SK-N-SH treated with all-trans-retinoic acid at 6 μM for 48 hours (cell line): ENCODE measurements around the gene TMEFF2.

Source experiments
- ATAC-seq: fragments of 200-7000 bp; cut with Tn5 transposase; 3 replicates; pipeline ENCODE4 v1.9.1; 2020; ENCODE audit warnings: mild to moderate bottlenecking, moderate library complexity
- ARNTL ChIP-seq: fragments of 450-650 bp; formaldehyde crosslinking; IDR thresholded peaks from 2 replicates; pipeline ENCODE4 v1.5.0; 2020; ENCODE audit warnings: low read depth, mild to moderate bottlenecking, moderate library complexity, borderline replicate concordance
- BACH2 ChIP-seq: fragments of 250-450 bp; sonication (Bioruptor Pico); IDR thresholded peaks from 2 replicates; pipeline ENCODE4 v1.9.0; 2021; ENCODE audit warnings: mild to moderate bottlenecking, borderline replicate concordance
- CSDC2 ChIP-seq: fragments of 250-450 bp; sonication (Bioruptor Pico); IDR thresholded peaks from 2 replicates; pipeline ENCODE4 v1.5.0; 2020; ENCODE audit warnings: mild to moderate bottlenecking, moderate library complexity
- ESRRG ChIP-seq: fragments of 250-450 bp; sonication (Bioruptor Pico); IDR thresholded peaks from 2 replicates; pipeline ENCODE4 v1.6.1; 2021; ENCODE audit warnings: mild to moderate bottlenecking
- GLIS3 ChIP-seq: fragments of 250-450 bp; sonication (Bioruptor Pico); IDR thresholded peaks from 2 replicates; pipeline ENCODE4 v1.5.0; 2020; ENCODE audit warnings: mild to moderate bottlenecking, moderate library complexity
- ISL1 ChIP-seq: fragments of 250-450 bp; sonication (Bioruptor Pico); IDR thresholded peaks from 2 replicates; pipeline ENCODE4 v2.1.2; 2022; ENCODE audit warnings: mild to moderate bottlenecking, moderate library complexity
- PPARA ChIP-seq: fragments of 250-450 bp; sonication (Bioruptor Pico); IDR thresholded peaks from 2 replicates; pipeline ENCODE4 v1.5.0; 2020; ENCODE audit warnings: mild to moderate bottlenecking, borderline replicate concordance
- SNAI2 ChIP-seq: fragments of 250-450 bp; sonication (Bioruptor Pico); IDR thresholded peaks from 2 replicates; pipeline ENCODE4 v1.5.0; 2020; ENCODE audit warnings: mild to moderate bottlenecking, moderate library complexity
- TCF4 ChIP-seq: fragments of 250-450 bp; sonication (Bioruptor Pico); IDR thresholded peaks from 2 replicates; pipeline ENCODE4 v1.8.0; 2021; ENCODE audit warnings: mild to moderate bottlenecking, moderate library complexity, borderline replicate concordance
- ZC3H10 ChIP-seq: fragments of 250-450 bp; sonication (Bioruptor Pico); IDR thresholded peaks from 2 replicates; pipeline ENCODE4 v1.5.1; 2021; ENCODE audit warnings: mild to moderate bottlenecking, moderate library complexity
- ZFP3 ChIP-seq: fragments of 250-450 bp; sonication (Bioruptor Pico); IDR thresholded peaks from 2 replicates; pipeline ENCODE4 v1.5.0; 2020; ENCODE audit warnings: mild to moderate bottlenecking, moderate library complexity
- ZFP30 ChIP-seq: fragments of 450-650 bp; formaldehyde crosslinking; IDR thresholded peaks from 2 replicates; pipeline ENCODE4 v1.5.0; 2022; ENCODE audit warnings: mild to moderate bottlenecking, moderate library complexity
- ZNF565 ChIP-seq: fragments of 450-650 bp; formaldehyde crosslinking; conservative IDR thresholded peaks from 2 replicates; pipeline ENCODE4 v1.5.0; 2020; ENCODE audit warnings: low read depth, mild to moderate bottlenecking, moderate library complexity
- ZNF70 ChIP-seq: fragments of 450-650 bp; formaldehyde crosslinking; IDR thresholded peaks from 2 replicates; pipeline ENCODE4 v1.5.0; 2020; ENCODE audit warnings: mild to moderate bottlenecking, moderate library complexity
- ZNF8 ChIP-seq: fragments of 450-650 bp; formaldehyde crosslinking; IDR thresholded peaks from 2 replicates; pipeline ENCODE4 v1.5.0; 2020; ENCODE audit warnings: mild to moderate bottlenecking, moderate library complexity
- TF ChIP-seq, protein P1 (sequence below): fragments of 250-450 bp; sonication (Bioruptor Pico); IDR thresholded peaks from 2 replicates; pipeline ENCODE4 v1.5.0; 2020; ENCODE audit warnings: mild to moderate bottlenecking, moderate library complexity
- TF ChIP-seq, protein P2 (sequence below): fragments of 250-450 bp; sonication (Bioruptor Pico); IDR thresholded peaks from 2 replicates; pipeline ENCODE4 v1.5.1; 2021; ENCODE audit warnings: mild to moderate bottlenecking, moderate library complexity
- TF ChIP-seq, protein P3 (sequence below): fragments of 250-450 bp; sonication (Bioruptor Pico); IDR thresholded peaks from 2 replicates; pipeline ENCODE4 v1.8.0; 2020; ENCODE audit warnings: mild to moderate bottlenecking, moderate library complexity, borderline replicate concordance
- TF ChIP-seq, protein P4 (sequence below): fragments of 250-450 bp; sonication (Bioruptor Pico); IDR thresholded peaks from 2 replicates; pipeline ENCODE4 v1.5.1; 2020; ENCODE audit warnings: low read depth, mild to moderate bottlenecking, moderate library complexity
- TF ChIP-seq, protein P5 (sequence below): fragments of 250-450 bp; sonication (Bioruptor Pico); IDR thresholded peaks from 2 replicates; pipeline ENCODE4 v1.8.0; 2021; ENCODE audit warnings: low read depth, mild to moderate bottlenecking, moderate library complexity, borderline replicate concordance

TMEFF2 gene

DNA sequence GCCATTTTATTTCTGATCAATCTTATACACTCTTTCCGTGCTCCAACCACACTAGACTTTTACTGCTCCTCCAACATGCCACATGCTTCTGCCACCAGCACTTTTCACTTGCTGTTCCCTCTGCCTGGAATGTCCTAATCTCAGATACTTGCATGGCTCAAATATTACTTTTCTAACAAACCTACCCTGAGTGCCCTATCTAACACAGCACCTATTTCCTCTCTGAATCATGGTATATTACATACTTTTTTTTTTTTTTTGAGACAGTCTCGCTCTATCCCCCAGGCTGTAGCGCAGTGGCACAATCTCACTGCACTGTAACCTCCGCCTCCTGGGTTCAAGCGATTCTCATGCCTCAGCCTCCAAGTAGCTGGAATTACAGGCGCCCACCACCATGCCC lies 181.5 kb downstream of the TMEFF2 start:
- TF ChIP-seq ZNF565 (CRISPR knock-in tag) (no peak), ZFP30 (CRISPR knock-in tag) (no peak), SNAI2 (no peak), ZNF8 (no peak)
- TF ChIP-seq, protein P1, sequence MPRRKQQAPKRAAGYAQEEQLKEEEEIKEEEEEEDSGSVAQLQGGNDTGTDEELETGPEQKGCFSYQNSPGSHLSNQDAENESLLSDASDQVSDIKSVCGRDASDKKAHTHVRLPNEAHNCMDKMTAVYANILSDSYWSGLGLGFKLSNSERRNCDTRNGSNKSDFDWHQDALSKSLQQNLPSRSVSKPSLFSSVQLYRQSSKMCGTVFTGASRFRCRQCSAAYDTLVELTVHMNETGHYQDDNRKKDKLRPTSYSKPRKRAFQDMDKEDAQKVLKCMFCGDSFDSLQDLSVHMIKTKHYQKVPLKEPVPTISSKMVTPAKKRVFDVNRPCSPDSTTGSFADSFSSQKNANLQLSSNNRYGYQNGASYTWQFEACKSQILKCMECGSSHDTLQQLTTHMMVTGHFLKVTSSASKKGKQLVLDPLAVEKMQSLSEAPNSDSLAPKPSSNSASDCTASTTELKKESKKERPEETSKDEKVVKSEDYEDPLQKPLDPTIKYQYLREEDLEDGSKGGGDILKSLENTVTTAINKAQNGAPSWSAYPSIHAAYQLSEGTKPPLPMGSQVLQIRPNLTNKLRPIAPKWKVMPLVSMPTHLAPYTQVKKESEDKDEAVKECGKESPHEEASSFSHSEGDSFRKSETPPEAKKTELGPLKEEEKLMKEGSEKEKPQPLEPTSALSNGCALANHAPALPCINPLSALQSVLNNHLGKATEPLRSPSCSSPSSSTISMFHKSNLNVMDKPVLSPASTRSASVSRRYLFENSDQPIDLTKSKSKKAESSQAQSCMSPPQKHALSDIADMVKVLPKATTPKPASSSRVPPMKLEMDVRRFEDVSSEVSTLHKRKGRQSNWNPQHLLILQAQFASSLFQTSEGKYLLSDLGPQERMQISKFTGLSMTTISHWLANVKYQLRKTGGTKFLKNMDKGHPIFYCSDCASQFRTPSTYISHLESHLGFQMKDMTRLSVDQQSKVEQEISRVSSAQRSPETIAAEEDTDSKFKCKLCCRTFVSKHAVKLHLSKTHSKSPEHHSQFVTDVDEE: no peak
- no peak for ATAC-seq

DNA sequence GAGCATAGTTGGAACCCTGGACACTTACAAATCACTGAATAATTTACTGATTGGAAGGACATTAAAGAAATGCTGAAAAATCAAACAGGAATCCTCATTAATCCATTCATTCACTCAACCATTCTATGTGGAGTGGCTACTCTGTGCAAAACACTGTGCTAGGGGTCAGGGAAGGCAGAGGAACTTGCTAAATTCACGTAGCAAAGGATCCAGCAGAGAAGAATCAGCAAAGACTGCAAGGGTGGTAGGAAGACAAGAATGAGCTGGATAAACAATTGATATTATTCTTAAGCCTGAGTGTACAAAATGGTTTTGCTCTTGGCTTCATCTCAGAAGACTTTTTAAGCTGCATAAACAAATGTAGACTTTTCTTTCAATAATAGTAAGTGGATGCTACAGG lies 183.5 kb downstream of the TMEFF2 start:
- no peak for ATAC-seq

DNA sequence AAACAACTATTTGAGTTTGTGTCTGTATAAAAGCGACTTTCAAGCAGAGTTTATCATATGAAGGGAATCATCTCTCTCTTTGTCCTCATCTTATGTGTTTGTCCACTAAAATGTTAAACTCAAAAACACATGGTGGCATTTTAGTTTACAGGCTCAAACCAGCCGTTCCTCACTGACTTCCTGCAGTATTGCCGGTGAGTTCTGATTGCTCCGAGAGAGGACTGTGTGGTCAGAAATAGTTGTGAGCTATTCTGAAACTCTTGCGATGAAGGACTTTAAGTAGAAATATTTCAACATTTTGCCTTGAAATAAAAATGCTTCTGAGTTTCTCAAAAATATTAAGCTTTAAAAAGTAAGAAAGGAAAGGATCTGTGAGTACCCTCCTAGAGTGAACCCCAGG lies 184.7 kb downstream of the TMEFF2 start:
- ATAC-seq: no peak
- TF ChIP-seq ESRRG (CRISPR knock-in tag): no peak
- no peak for TF ChIP-seq PPARA (CRISPR knock-in tag)
- TF ChIP-seq, protein P1: no peak
- TF ChIP-seq TCF4 (CRISPR knock-in tag): no peak
- TF ChIP-seq ZC3H10: no peak
- TF ChIP-seq ZFP30 (CRISPR knock-in tag): no peak
- TF ChIP-seq, protein P2, sequence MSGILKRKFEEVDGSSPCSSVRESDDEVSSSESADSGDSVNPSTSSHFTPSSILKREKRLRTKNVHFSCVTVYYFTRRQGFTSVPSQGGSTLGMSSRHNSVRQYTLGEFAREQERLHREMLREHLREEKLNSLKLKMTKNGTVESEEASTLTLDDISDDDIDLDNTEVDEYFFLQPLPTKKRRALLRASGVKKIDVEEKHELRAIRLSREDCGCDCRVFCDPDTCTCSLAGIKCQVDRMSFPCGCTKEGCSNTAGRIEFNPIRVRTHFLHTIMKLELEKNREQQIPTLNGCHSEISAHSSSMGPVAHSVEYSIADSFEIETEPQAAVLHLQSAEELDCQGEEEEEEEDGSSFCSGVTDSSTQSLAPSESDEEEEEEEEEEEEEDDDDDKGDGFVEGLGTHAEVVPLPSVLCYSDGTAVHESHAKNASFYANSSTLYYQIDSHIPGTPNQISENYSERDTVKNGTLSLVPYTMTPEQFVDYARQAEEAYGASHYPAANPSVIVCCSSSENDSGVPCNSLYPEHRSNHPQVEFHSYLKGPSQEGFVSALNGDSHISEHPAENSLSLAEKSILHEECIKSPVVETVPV (CRISPR knock-in tag): no peak
- no peak for TF ChIP-seq ISL1
- TF ChIP-seq SNAI2: no peak
- no peak for TF ChIP-seq ZNF70 (CRISPR knock-in tag)
- TF ChIP-seq, protein P3, sequence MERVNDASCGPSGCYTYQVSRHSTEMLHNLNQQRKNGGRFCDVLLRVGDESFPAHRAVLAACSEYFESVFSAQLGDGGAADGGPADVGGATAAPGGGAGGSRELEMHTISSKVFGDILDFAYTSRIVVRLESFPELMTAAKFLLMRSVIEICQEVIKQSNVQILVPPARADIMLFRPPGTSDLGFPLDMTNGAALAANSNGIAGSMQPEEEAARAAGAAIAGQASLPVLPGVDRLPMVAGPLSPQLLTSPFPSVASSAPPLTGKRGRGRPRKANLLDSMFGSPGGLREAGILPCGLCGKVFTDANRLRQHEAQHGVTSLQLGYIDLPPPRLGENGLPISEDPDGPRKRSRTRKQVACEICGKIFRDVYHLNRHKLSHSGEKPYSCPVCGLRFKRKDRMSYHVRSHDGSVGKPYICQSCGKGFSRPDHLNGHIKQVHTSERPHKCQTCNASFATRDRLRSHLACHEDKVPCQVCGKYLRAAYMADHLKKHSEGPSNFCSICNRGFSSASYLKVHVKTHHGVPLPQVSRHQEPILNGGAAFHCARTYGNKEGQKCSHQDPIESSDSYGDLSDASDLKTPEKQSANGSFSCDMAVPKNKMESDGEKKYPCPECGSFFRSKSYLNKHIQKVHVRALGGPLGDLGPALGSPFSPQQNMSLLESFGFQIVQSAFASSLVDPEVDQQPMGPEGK (CRISPR knock-in tag): no peak
- TF ChIP-seq, protein P4, sequence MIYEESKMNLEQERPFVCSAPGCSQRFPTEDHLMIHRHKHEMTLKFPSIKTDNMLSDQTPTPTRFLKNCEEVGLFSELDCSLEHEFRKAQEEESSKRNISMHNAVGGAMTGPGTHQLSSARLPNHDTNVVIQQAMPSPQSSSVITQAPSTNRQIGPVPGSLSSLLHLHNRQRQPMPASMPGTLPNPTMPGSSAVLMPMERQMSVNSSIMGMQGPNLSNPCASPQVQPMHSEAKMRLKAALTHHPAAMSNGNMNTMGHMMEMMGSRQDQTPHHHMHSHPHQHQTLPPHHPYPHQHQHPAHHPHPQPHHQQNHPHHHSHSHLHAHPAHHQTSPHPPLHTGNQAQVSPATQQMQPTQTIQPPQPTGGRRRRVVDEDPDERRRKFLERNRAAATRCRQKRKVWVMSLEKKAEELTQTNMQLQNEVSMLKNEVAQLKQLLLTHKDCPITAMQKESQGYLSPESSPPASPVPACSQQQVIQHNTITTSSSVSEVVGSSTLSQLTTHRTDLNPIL (CRISPR knock-in tag): no peak

More for the DNA sequence above, 183.5 kb downstream of the TMEFF2 start:
- no peak for TF ChIP-seq PPARA (CRISPR knock-in tag)
- TF ChIP-seq, protein P4 (CRISPR knock-in tag): no peak
- no peak for TF ChIP-seq CSDC2 (CRISPR knock-in tag)
- TF ChIP-seq GLIS3: no peak
- no peak for TF ChIP-seq ARNTL
- no peak for TF ChIP-seq ZFP3 (CRISPR knock-in tag)
- no peak for TF ChIP-seq ZNF8
- no peak for TF ChIP-seq SNAI2
- no peak for TF ChIP-seq TCF4 (CRISPR knock-in tag)
- TF ChIP-seq ISL1: no peak
- TF ChIP-seq, protein P2 (CRISPR knock-in tag): no peak
- no peak for TF ChIP-seq ESRRG (CRISPR knock-in tag)
- no peak for TF ChIP-seq BACH2 (CRISPR knock-in tag)
- no peak for TF ChIP-seq ZNF565 (CRISPR knock-in tag)
- TF ChIP-seq, protein P5, sequence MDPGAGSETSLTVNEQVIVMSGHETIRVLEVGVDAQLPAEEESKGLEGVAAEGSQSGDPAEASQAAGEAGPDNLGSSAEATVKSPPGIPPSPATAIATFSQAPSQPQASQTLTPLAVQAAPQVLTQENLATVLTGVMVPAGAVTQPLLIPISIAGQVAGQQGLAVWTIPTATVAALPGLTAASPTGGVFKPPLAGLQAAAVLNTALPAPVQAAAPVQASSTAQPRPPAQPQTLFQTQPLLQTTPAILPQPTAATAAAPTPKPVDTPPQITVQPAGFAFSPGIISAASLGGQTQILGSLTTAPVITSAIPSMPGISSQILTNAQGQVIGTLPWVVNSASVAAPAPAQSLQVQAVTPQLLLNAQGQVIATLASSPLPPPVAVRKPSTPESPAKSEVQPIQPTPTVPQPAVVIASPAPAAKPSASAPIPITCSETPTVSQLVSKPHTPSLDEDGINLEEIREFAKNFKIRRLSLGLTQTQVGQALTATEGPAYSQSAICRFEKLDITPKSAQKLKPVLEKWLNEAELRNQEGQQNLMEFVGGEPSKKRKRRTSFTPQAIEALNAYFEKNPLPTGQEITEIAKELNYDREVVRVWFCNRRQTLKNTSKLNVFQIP: no peak
- TF ChIP-seq, all 23 proteins: peak for 0
